ENCODE results near the gene TRAF2.
A peak's percentile ranks its signal among the peaks of the same experiment; 100 is the strongest.
"Not testable (repeated sequence)": the region's sequence is repeated elsewhere in the genome, so short reads cannot be mapped to it uniquely, and the experiment has no call there.

The TRAF2 gene, protein sequence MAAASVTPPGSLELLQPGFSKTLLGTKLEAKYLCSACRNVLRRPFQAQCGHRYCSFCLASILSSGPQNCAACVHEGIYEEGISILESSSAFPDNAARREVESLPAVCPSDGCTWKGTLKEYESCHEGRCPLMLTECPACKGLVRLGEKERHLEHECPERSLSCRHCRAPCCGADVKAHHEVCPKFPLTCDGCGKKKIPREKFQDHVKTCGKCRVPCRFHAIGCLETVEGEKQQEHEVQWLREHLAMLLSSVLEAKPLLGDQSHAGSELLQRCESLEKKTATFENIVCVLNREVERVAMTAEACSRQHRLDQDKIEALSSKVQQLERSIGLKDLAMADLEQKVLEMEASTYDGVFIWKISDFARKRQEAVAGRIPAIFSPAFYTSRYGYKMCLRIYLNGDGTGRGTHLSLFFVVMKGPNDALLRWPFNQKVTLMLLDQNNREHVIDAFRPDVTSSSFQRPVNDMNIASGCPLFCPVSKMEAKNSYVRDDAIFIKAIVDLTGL

GRCh38 chr9:136885950-136886578 is at the start of gene TRAF2:
Gene TRAF2 (plus strand): TSS chr9:136886516. CDS start chr9:136898741, 12,225 bp downstream.
- DNase-seq (ENCODE audit: low spot score) = peak; percentile 98

DNA sequence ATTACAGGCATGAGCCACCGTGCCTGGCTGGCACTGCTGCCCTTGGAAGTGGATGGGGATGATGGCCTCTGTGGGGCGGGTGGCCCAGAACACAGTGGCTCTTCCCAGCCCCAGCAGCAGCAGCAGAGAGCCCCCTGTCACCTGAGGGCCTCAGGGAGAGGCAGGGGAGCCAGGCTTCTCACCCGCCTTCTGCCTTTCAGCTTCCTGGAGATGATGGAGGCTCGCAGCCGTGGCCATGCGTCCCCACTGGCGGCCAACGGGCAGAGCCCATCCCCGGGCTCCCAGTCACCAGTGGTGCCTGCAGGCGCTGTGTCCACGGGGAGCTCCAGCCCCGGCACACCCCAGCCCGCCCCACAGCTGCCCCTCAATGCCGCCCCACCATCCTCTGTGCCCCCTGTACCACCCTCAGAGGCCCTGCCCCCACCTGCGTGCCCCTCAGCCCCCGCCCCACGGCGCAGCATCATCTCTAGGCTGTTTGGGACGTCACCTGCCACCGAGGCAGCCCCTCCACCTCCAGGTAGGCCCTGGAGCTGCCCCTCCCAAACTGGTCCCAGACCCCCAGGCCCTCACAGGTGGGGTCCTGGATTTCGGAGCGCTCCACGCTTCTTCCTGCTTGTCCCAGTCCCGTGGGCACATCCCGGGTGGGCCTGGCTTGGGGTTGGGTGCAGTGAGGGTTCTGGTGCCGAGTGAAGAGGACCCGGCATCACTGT is 49.0 kb upstream of the TRAF2 start:
- no peak for DNase-seq (ENCODE audit: low spot score)

DNA sequence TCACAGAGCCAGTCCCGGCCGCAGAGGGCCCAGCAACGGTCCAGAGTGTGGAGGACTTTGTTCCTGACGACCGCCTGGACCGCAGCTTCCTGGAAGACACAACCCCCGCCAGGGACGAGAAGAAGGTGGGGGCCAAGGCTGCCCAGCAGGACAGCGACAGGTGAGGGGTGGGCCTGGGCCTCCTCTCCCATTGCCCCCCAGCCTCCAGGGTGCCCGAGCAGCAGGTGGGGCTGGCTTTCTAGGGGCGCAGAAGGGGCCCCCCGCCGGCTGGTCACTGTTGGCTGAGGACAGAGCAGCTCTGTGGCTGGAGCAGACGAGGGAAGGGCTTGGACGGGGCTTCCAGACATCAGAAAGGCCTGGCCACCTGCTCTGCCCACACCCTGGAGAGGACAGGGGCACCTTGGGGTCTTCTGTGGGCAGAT is 48.4 kb upstream of the TRAF2 start:
- not testable (repeated sequence) for DNase-seq (ENCODE audit: low spot score)

DNA sequence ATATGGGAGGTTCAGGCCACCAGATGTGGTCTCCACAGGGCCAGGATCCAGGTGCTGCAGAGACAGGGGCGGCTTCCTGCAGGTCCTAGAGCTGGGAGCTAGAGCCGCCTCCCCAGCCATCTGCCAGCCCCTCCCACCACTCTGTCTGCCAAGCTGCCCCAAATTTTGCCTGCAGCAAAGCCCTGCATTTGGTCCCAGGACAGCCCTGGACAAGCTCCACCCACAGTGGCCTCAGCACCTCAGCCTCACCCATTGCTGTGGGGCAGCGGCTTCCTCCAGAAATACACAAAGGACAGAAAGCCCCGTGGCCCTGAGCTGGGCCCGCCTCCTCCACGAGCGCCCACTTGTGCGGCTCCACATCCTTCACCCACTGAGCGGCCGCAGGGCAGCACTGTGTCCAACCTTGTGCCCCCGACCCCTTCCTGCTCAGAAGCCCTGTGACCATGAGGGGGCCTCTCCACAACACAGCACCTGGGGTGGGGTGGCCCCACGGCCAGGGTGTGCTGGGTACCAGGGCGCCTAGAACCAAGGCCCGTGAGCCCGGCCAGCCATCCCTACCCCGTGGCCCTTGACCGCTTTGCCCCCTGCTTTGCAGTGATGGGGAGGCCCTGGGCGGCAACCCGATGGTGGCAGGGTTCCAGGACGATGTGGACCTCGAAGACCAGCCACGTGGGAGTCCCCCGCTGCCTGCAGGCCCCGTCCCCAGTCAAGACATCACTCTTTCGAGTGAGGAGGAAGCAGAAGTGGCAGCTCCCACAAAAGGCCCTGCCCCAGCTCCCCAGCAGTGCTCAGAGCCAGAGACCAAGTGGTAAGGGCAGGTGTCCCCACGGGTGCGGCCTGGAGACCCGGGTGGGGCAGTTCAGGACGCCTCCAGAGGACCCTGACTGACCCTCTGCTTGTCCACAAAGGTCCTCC is 47.7 kb upstream of the TRAF2 start:
- DNase-seq (ENCODE audit: low spot score) = no peak

DNA sequence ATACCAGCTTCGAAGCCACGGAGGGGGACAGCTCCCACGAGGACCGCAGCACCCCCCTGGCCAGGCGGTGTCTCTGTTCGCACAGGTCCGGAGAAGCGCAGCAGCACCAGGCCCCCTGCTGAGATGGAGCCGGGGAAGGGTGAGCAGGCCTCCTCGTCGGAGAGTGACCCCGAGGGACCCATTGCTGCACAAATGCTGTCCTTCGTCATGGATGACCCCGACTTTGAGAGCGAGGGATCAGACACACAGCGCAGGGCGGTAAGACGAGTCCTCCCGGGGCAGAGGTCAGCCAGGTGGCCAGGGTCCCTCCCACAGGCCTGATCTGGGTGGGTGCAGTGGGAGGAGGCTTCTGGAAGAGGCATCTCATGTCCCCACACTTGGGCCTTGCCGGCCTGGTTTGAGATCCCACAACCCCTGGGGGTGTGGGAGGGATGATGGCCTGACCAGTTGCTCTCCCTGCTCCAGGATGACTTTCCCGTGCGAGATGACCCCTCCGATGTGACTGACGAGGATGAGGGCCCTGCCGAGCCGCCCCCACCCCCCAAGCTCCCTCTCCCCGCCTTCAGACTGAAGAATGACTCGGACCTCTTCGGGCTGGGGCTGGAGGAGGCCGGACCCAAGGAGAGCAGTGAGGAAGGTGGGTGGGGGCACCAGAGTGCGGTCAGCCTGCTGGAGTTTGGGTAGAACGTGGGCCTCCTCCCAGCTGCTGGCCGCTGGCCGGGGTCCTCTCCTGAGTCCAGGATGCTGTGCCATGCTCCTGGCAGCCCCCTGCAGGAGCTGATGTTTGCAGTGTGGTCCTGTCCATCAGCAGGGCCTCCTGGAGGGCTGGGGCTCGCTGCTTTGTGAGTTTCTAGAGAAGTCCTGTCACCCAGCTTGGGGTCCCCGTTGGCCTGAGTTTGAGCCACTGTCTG is 46.8 kb upstream of the TRAF2 start:
- DNase-seq (ENCODE audit: low spot score) = no peak

GRCh38 chr9:136840140-136840876 is 46.0 kb upstream of the TRAF2 start:
- DNase-seq (ENCODE audit: low spot score) = no peak

GRCh38 chr9:136840877-136841645 is 45.3 kb upstream of the TRAF2 start:
- no peak for DNase-seq (ENCODE audit: low spot score)

DNA sequence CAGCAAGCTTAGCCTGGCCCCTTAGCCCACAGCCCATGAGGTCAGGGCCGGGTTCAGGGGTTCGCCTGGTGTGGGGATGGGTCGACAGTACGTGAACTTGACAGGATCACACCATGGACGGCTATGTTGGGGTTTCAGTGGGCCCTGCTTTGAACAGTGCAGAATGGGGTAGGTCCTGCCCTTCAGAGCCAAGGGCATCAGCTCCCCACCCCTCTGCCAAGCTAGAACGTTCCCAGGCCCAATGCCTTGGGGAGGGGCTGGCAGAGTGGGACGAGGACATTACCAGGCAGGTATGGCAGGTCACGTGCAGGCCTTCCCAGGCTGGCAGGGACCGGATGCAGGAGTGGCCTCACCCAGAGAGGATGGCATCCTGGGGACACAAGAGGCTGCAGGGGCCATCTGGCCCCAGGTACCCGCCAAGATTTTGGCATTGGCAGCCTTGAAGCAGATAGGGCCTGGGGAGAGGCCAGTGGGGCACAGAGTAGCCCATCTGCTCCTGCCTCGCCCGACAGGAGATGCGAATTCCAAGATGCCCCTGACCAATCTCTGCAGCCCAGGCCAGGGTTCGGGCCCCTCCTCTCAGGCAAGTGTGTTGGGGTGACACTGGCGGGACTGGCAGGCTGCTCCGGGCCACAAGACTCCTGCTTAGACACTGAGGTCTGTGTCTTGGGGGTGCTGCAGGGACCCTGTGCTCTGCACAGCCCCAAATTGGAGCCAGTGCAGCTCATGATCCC is 44.5 kb upstream of the TRAF2 start:
- DNase-seq (ENCODE audit: low spot score) = not testable (repeated sequence)

DNA sequence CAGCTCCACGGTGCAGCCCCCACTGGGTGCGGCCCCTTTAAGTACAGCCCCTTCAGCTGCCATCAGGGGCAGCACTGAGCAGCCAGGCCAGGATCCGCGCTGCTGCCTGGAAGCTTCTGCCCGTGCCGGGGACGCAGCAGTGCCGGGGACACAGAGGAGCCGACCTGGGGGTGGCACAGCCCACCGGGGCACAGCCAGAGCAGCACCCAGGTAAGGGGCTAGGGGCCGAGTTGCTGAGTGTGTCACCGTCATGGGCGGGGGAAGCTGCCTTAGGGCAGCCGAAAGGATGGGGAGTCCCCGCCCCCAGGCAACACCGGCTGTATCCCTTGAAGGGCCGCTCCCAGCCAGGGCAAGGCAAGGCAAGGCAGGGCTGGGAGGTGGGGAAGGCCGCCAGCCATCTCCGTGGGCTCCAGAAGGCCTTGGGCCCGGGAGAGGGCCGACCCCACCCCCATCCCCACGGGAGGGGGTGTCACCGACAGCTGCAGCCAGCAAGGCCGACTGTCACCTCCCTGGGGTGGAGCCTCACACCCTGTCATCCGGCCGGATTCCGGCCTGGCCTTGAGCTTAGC is 43.9 kb upstream of the TRAF2 start, which contains the start of gene AJM1:
Gene AJM1 (plus strand): TSS at position 99 of the 569 bp plus-strand sequence. CDS start 1,937 bp downstream, outside the sequence.
- DNase-seq (ENCODE audit: low spot score) = peak; percentile 90

DNA sequence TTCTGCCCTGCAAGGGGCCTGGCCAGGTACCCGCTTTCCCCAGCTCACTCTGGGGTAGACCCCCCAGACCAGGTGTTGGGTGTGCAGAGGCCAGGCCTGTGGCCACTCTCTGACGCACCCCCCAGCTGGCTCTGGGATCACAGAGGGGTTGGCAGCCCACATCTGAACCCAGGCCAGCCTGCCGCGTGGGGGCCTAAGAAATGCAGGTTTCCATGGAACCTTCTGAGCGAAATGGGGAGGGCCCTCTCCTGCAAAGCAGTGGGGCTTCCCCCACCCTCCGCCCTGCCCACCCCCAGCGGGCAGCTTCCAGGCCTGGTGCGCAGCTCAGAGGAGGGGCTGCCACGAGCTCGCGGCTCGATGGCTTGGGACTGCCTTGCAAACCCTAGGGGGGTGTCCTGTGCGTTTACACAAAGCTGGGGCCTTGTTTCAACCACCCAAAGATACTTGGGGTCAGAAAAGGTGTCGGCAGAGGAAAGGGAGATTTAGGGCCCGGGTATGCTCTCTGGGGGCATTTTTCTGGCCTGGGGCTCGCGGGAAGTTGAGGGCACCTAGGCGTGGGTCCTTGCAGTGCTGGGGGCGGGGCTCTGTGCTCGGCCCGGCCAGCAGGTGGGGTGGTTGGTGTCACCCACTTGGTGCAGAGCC is 43.0 kb upstream of the TRAF2 start:
- DNase-seq (ENCODE audit: low spot score) = not testable (repeated sequence)

GRCh38 chr9:136843801-136844740 is 42.2 kb upstream of the TRAF2 start:
- DNase-seq (ENCODE audit: low spot score) = not testable (repeated sequence)

DNA sequence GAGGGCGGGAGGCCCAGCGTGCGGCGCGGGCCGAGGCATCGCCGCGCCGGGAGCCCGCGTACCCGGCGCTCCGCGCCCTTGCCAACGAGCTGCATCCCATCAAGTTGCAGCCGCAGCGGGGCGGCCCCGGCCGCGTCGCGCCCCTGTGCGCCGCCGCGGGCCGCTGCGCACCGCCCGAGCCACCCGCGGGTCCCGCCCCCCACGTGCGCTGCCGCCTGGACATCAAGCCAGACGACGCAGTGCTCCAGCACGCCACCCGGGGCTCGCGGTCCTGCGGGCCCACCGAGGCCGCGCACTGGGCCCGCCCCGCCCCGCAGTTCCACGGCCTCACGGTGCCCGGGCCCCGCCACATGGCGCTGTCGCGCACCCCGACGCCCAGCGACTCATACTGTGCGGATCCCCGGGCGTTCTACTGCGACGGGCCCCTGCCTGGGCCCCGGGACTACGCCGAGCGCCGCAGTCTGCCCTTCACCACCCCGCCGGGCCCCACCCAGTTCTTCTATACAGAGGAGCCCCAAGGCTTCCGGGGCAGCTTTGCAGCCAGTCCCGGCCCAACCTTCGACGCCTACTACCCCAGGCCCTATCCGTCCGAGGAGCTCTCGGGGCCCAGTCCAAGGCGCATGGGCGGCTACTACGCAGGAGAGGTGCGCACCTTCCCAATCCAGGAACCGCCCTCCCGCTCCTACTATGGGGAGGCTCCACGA is 41.4 kb upstream of the TRAF2 start:
- no peak for DNase-seq (ENCODE audit: low spot score)

DNA sequence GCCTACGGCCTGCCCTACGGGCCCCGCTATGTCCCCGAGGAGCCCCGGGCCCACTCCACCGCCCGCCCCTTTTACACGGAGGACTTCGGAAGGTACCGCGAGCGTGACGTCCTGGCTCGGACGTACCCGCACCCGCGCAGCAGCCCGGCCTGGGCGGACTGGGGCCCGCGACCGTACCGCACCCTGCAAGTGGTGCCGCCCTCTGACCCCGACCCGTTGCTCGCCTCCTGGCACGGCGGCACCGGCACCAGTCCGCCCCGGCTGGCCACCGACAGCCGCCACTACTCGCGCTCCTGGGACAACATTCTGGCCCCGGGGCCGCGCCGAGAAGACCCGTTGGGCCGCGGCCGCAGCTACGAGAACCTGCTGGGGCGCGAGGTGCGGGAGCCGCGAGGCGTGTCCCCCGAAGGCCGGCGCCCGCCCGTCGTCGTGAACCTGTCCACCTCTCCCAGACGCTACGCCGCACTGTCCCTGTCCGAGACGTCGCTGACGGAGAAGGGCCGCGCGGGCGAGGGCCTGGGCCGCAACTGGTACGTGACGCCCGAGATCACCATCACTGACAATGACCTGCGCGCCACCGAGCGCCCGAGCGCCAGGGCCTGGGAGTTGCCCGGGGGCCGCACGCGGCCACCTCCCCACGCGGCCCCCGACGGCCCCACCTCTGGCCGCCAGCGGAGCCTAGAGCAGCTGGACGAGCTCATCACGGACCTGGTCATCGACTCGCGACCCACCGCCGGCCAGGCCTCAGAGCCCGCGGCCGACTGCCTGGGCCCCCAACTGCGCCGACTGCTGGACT is 40.7 kb upstream of the TRAF2 start:
- DNase-seq (ENCODE audit: low spot score) = no peak

DNA sequence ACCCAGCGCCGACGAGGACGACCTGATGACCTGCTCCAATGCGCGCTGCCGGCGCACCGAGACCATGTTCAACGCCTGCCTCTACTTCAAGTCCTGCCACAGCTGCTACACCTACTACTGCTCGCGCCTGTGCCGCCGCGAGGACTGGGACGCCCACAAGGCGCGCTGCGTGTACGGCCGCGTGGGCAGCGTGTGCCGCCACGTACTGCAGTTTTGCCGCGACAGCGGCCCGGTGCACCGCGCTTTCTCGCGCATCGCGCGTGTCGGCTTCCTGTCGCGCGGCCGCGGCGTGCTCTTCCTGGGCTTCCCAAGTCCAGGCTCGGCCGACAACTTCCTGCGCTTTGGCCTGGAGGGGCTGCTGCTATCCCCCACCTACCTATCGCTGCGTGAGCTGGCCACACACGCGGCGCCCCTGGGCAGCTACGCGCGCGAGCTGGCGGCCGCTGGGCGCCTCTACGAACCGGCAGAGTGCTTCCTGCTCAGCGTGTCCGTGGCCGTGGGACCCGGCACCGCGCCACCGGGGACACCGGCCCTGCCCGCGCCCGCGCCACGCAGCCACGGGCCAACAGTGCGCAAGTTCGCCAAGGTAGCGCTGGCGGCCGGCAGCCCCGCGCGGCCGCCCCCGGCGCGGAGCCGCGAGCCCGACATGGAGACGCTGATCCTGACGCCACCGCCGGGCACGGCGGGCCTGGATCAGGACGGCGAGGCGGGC is 39.8 kb upstream of the TRAF2 start:
- DNase-seq (ENCODE audit: low spot score) = no peak
